PC-9 (cell line): ENCODE data around the gene GABARAP. TPM values are rescaled to one million over a fixed set of nuclear protein-coding genes. Genes with fewer than 3 reads are reported as not detected.

Experiments used
- BruUV-seq: library from RNA; stranded (reverse); fragments of 400-500 nt; replicated peaks from 2 replicates; lab custom pipeline; 2021; lab: Mats Ljungman, UMichigan
- CTCF ChIA-PET: fragments of 300-600 bp; sonication (Branson Sonifier 250); formaldehyde crosslinking; loops from one replicate; lab custom pipeline; 2022; ENCODE audit warnings: antibody characterized with exemption; lab: Charles Lee
- POLR2A ChIA-PET: fragments of 300-600 bp; sonication (Branson Sonifier 250); formaldehyde crosslinking; loops from one replicate; lab custom pipeline; 2022; ENCODE audit warnings: antibody characterized with exemption; ENCODE audit not compliant: unreplicated experiment; lab: Charles Lee
- DNase-seq, 2 experiments: peaks; one replicate each; pipeline versions ENCODE4 v3.0.0 to v3.0.0-alpha.2; 2015 to 2022; ENCODE audit warnings: mixed read lengths in 1 of 2
- H2AFZ ChIP-seq: fragments of 200-600 bp; sonication (generic); 2 replicates; pipeline ENCODE4 v1.8.1; 2017; ENCODE audit warnings: antibody characterized with exemption
- H3F3A ChIP-seq: fragments of 200-600 bp; sonication (generic); 2 replicates; pipeline ENCODE4 v1.8.1; 2017; ENCODE audit warnings: antibody characterized with exemption, mild to moderate bottlenecking, low read depth; ENCODE audit not compliant: insufficient read depth
- H3K27ac ChIP-seq: fragments of 200-600 bp; sonication (generic); 2 replicates; pipeline ENCODE4 v1.6.1; 2016; ENCODE audit warnings: mixed run types
- H3K27me3 ChIP-seq: fragments of 200-600 bp; sonication (generic); 2 replicates; pipeline ENCODE4 v1.6.1; 2016; ENCODE audit warnings: low read depth, mixed run types; ENCODE audit not compliant: insufficient read depth
- H3K36me3 ChIP-seq: fragments of 200-600 bp; sonication (generic); 2 replicates; pipeline ENCODE4 v1.6.1; 2016; ENCODE audit warnings: low read depth, mixed run types
- H3K4me1 ChIP-seq: fragments of 200-600 bp; sonication (generic); replicated peaks from 2 replicates; pipeline ENCODE4 v1.6.1; 2016; ENCODE audit warnings: mixed run types; ENCODE audit not compliant: insufficient read depth
- H3K4me2 ChIP-seq: fragments of 200-600 bp; sonication (generic); 2 replicates; pipeline ENCODE4 v1.6.1; 2017; ENCODE audit warnings: mixed run types
- H3K4me3 ChIP-seq: fragments of 200-600 bp; sonication (generic); 2 replicates; pipeline ENCODE4 v1.6.1; 2016; ENCODE audit warnings: mixed run types
- H3K79me2 ChIP-seq: fragments of 200-600 bp; sonication (generic); 2 replicates; pipeline ENCODE4 v1.6.1; 2017; ENCODE audit warnings: low read depth, mixed run types
- H3K9me2 ChIP-seq: fragments of 200-600 bp; sonication (generic); 2 replicates; pipeline ENCODE4 v1.8.1; 2017; ENCODE audit warnings: mild to moderate bottlenecking; ENCODE audit not compliant: insufficient read depth
- H3K9me3 ChIP-seq: fragments of 200-600 bp; sonication (generic); 2 replicates; pipeline ENCODE4 v1.8.1; 2016; ENCODE audit warnings: low read depth; ENCODE audit not compliant: insufficient read depth
- H4K20me1 ChIP-seq: fragments of 200-600 bp; sonication (generic); 2 replicates; pipeline ENCODE4 v1.8.1; 2017; ENCODE audit not compliant: insufficient read depth
- CTCF ChIP-seq: fragments of 200-600 bp; sonication (generic); conservative IDR thresholded peaks from 2 replicates; pipeline ENCODE4 v1.6.1; 2017; ENCODE audit warnings: mixed run types, antibody characterized with exemption, mild to moderate bottlenecking, moderate library complexity
- EZH2 ChIP-seq: fragments of 200-600 bp; sonication (generic); IDR thresholded peaks from 2 replicates; pipeline ENCODE4 v1.8.0; 2017; ENCODE audit warnings: antibody characterized with exemption, low read depth
- intact Hi-C: fragments of 100-400 bp; cut with micrococcal nuclease; formaldehyde crosslinking; loops from one replicate; pipeline ENCODE4 v1.10.0; 2022; ENCODE audit not compliant: unreplicated experiment
- total RNA-seq: library from RNA; stranded (reverse); gene quantifications from 2 replicates; pipeline ENCODE4 v1.2.3, GENCODE V29; 2021

GABARAP gene
- total RNA-seq, 1 experiment from 2014 or later: 424 TPM

- H4K20me1 ChIP-seq: peaks cover 35% of the 10 kb centered on the region
- BruUV-seq: no TSS peak
- no peaks in the 10 kb centered on the region for H3K9me2 ChIP-seq
- no peak for DNase-seq
- no peak overlapping the region for H2AFZ ChIP-seq
- H3K9me3 ChIP-seq: no peaks in the 10 kb centered on the region
- H3K4me1 ChIP-seq: peaks cover 13% of the 10 kb centered on the region
- peaks cover 36% of the 10 kb centered on the region for H3K36me3 ChIP-seq
- TF ChIP-seq EZH2 (no peak), CTCF (no peak)
- ChIA-PET POLR2A (no interaction called here), CTCF (no interaction called here)
- intact Hi-C loops: no loop called here
- H3K4me3 ChIP-seq: no peak overlapping the region
- H3K27ac ChIP-seq: no peak overlapping the region
- H3F3A ChIP-seq: peaks cover 47% of the 10 kb centered on the region; the same call in 1 of the 2 replicates
- peaks cover 45% of the 10 kb centered on the region for H3K79me2 ChIP-seq
- H3K4me2 ChIP-seq: no peak overlapping the region
- H3K27me3 ChIP-seq: no peaks in the 10 kb centered on the region
These were observed 15.2 kb downstream of the GABARAP start for GRCh38 chr17:7226721-7227710.

GRCh38 chr17:7225711-7226331 is 16.4 kb downstream of the GABARAP start:
- no peaks in the 10 kb centered on the region for H3K9me2 ChIP-seq
- intact Hi-C loops: no loop called here
- H3F3A ChIP-seq: peaks cover 59% of the 10 kb centered on the region
- H3K4me1 ChIP-seq: peaks cover 18% of the 10 kb centered on the region
- no peaks in the 10 kb centered on the region for H3K27me3 ChIP-seq
- no peak overlapping the region for H3K4me2 ChIP-seq
- peaks cover 35% of the 10 kb centered on the region for H4K20me1 ChIP-seq
- H2AFZ ChIP-seq: no peak overlapping the region
- DNase-seq: no peak
- ChIA-PET POLR2A (interaction anchor here (1.2 kb wide), 1 partner anchor 55 kb away, joined by 4 read pairs; the partner anchor contains the start of gene SLC2A4), CTCF (no interaction called here)
- peaks cover 46% of the 10 kb centered on the region for H3K36me3 ChIP-seq
- no TSS peak for BruUV-seq
- H3K79me2 ChIP-seq: peaks cover 45% of the 10 kb centered on the region
- H3K27ac ChIP-seq: no peak overlapping the region
- H3K4me3 ChIP-seq: no peak overlapping the region
- no peaks in the 10 kb centered on the region for H3K9me3 ChIP-seq
- TF ChIP-seq CTCF (no peak), EZH2 (no peak)

GRCh38 chr17:7224661-7225111 is 17.6 kb downstream of the GABARAP start:
- H3K9me3 ChIP-seq: no peaks in the 10 kb centered on the region
- ChIA-PET POLR2A (interaction anchor here (0.7 to 1.2 kb wide), 2 partner anchors 9 to 56 kb away, joined by 4 to 5 read pairs; partner anchors contain the start of gene SLC2A4), CTCF (no interaction called here)
- no peak overlapping the region for H3K27ac ChIP-seq
- no peak for DNase-seq
- H3K36me3 ChIP-seq: peaks cover 36% of the 10 kb centered on the region
- TF ChIP-seq CTCF: no peak
- H3F3A ChIP-seq: peaks cover 67% of the 10 kb centered on the region
- no peak overlapping the region for H3K4me3 ChIP-seq
- intact Hi-C loops: loop anchor here (5.0 kb wide), 1 partner anchor 83 kb away; the partner anchor contains the start of gene EIF5A
- H4K20me1 ChIP-seq: peaks cover 36% of the 10 kb centered on the region
- no peak overlapping the region for H2AFZ ChIP-seq
- peaks cover 35% of the 10 kb centered on the region for H3K79me2 ChIP-seq
- BruUV-seq: no TSS peak
- H3K4me1 ChIP-seq: peaks cover 20% of the 10 kb centered on the region
- H3K4me2 ChIP-seq: no peak overlapping the region
- no peaks in the 10 kb centered on the region for H3K27me3 ChIP-seq
- H3K9me2 ChIP-seq: no peaks in the 10 kb centered on the region
